B cell (primary cell): ENCODE data around the gene QRICH2. TPM values are rescaled to one million over a fixed set of nuclear protein-coding genes. Genes with fewer than 3 reads are reported as not detected.
A peak's percentile ranks its signal among the peaks of the same experiment; 100 is the strongest.

Experiments
- ATAC-seq: fragments of 200-7000 bp; cut with Tn5 transposase; one replicate; pipeline ENCODE4 v1.10.0; 2021; ENCODE audit warnings: low read depth, mild to moderate bottlenecking, moderate number of reproducible peaks, moderate library complexity
- CTCF ChIA-PET: fragments of 350-600 bp; sonication (Branson Sonifier 250); formaldehyde crosslinking; loops from one replicate; lab custom pipeline; 2021; ENCODE audit warnings: antibody characterized with exemption, inconsistent platforms; lab: Charles Lee
- POLR2A ChIA-PET: fragments of 350-600 bp; sonication (Branson Sonifier 250); formaldehyde crosslinking; loops from one replicate; lab custom pipeline; 2021; ENCODE audit warnings: antibody characterized with exemption; lab: Charles Lee
- DNase-seq: peaks from one replicate; pipeline ENCODE4 v3.0.0; 2013
- H2AFZ ChIP-seq: 2 replicates; pipeline ENCODE4 v1.6.1; 2012; ENCODE audit warnings: mild to moderate bottlenecking, low read depth, low read length; ENCODE audit not compliant: insufficient read depth, poor library complexity, severe bottlenecking
- H3K27ac ChIP-seq, 2 donors: 1 replicate in 1 of 2; 2 replicates in 1 of 2; pipeline ENCODE4 v1.5.1; 2012 to 2013; ENCODE audit warnings: low read length in 2 of 2, mild to moderate bottlenecking in 2 of 2, moderate library complexity in 1 of 2
- H3K27me3 ChIP-seq, 4 experiments: fragments of 200-600 bp in 1 of 4; sonication (generic) in 1 of 4; replicated peaks in 1 of 4; 1 replicate in 2 of 4; 2 replicates in 2 of 4; pipeline versions ENCODE4 v1.6.1 to v1.7.0; 2013 to 2016; ENCODE audit warnings: low read length in 3 of 4, mild to moderate bottlenecking in 2 of 4, mixed read lengths in 1 of 4, moderate library complexity in 1 of 4; ENCODE audit not compliant: insufficient read depth in 4 of 4, control insufficient read depth in 3 of 4; ENCODE audit errors: control extremely low read depth in 1 of 4
- H3K36me3 ChIP-seq, 2 experiments: replicated peaks in 1 of 2; 1 replicate in 1 of 2; 2 replicates in 1 of 2; pipeline versions ENCODE4 v1.6.1 to v1.7.1; 2013; ENCODE audit warnings: low read length in 1 of 2; ENCODE audit not compliant: insufficient read depth in 2 of 2, control insufficient read depth in 1 of 2; ENCODE audit errors: control extremely low read depth in 1 of 2, extremely low read depth in 1 of 2
- H3K4me1 ChIP-seq, 2 donors: fragments of 200-600 bp in 1 of 2; sonication (generic) in 1 of 2; 1 replicate in 1 of 2; 2 replicates in 1 of 2; pipeline versions ENCODE4 v1.5.1 to v1.6.1; 2013 to 2017; ENCODE audit warnings: low read length in 2 of 2; ENCODE audit not compliant: control insufficient read depth in 2 of 2, insufficient read depth in 2 of 2
- H3K4me2 ChIP-seq: replicated peaks from 2 replicates; pipeline ENCODE3; 2012; ENCODE audit warnings: mild to moderate bottlenecking, low read depth, low read length; ENCODE audit not compliant: poor library complexity, severe bottlenecking
- H3K4me3 ChIP-seq, 5 experiments: fragments of 200-600 bp in 1 of 5; sonication (generic) in 1 of 5; 1 replicate in 3 of 5; 2 replicates in 2 of 5; pipeline versions ENCODE4 v1.5.1 to v1.7.0; 2011 to 2016; ENCODE audit warnings: low read length in 4 of 5, mild to moderate bottlenecking in 4 of 5, low read depth in 2 of 5, control low read depth in 1 of 5, moderate library complexity in 1 of 5; ENCODE audit not compliant: insufficient read depth in 1 of 5; ENCODE audit errors: control extremely low read depth in 1 of 5, extremely low read depth in 1 of 5
- H3K79me2 ChIP-seq: fragments of 200-600 bp; sonication (generic); one replicate; pipeline ENCODE4 v1.6.0; 2016; ENCODE audit warnings: low read length; ENCODE audit not compliant: control insufficient read depth, insufficient read depth
- H3K9ac ChIP-seq: fragments of 200-600 bp; sonication (generic); 2 replicates; pipeline ENCODE4 v1.6.1; 2017; ENCODE audit warnings: mild to moderate bottlenecking, low read length, moderate library complexity
- H3K9me3 ChIP-seq, 3 donors: one replicate each; pipeline versions ENCODE4 v1.6.1 to v1.7.1; 2013; ENCODE audit warnings: low read length in 2 of 3; ENCODE audit not compliant: control insufficient read depth in 2 of 3, insufficient read depth in 1 of 3; ENCODE audit errors: control extremely low read depth in 1 of 3
- H4K20me1 ChIP-seq: 2 replicates; pipeline ENCODE4 v1.6.0; 2012; ENCODE audit warnings: mild to moderate bottlenecking, low read length; ENCODE audit not compliant: insufficient read depth, control insufficient read depth, poor library complexity, severe bottlenecking
- H3K27ac Mint-ChIP-seq: one replicate; pipeline ENCODE4 v1.8.0; 2021; ENCODE audit warnings: mixed read lengths
- H3K27me3 Mint-ChIP-seq: one replicate; pipeline ENCODE4 v1.8.0; 2021; ENCODE audit warnings: mixed read lengths
- H3K4me1 Mint-ChIP-seq: one replicate; pipeline ENCODE4 v1.8.0; 2021; ENCODE audit warnings: mixed read lengths
- H3K4me3 Mint-ChIP-seq: one replicate; pipeline ENCODE4 v1.8.0; 2021; ENCODE audit warnings: mixed read lengths
- H3K9me3 Mint-ChIP-seq: one replicate; pipeline ENCODE4 v1.8.0; 2022; ENCODE audit warnings: mixed read lengths; ENCODE audit not compliant: insufficient read depth
- EZH2 ChIP-seq: IDR thresholded peaks from 2 replicates; pipeline ENCODE4 v1.6.1; 2012; ENCODE audit warnings: borderline replicate concordance, low read depth, mild to moderate bottlenecking, moderate library complexity, low read length; ENCODE audit not compliant: insufficient read depth, poor library complexity, severe bottlenecking
- WGBS: methylation state at CpG from one replicate; pipeline ENCODE4 v1.1.5; 2013; ENCODE audit warnings: missing lambda C conversion rate; ENCODE audit not compliant: insufficient coverage; 5-methylcytosine and 5-hydroxymethylcytosine counted together
- intact Hi-C: fragments of 100-400 bp; cut with micrococcal nuclease; formaldehyde crosslinking; loops from one replicate; pipeline ENCODE4 v1.10.0; 2022
- polyA plus RNA-seq: library from polyadenylated mRNA; depleted of rRNA; stranded (reverse); fragments of >200 nt; gene quantifications from 2 replicates; pipeline ENCODE4 v1.2.3, GENCODE V29; 2012
- total RNA-seq, 2 donors: library from RNA; stranded (reverse); fragments of 120-200 nt in 1 of 2; gene quantifications; 1 replicate in 1 of 2; 2 replicates in 1 of 2; pipeline versions ENCODE4 v1.2.3 to v1.2.4, GENCODE V29; 2013 to 2022
- TF ChIP-seq, protein P1 (sequence below): fragments of 200-600 bp; IDR thresholded peaks from one replicate; pipeline ENCODE4 v1.8.0; 2022; ENCODE audit warnings: antibody characterized with exemption, mild to moderate bottlenecking

Gene QRICH2
- total and polyA plus RNA-seq, 2 donors (not counting 1 experiment from before 2014, with no cell fraction given) = 4.4 to 4.5 TPM

DNA sequence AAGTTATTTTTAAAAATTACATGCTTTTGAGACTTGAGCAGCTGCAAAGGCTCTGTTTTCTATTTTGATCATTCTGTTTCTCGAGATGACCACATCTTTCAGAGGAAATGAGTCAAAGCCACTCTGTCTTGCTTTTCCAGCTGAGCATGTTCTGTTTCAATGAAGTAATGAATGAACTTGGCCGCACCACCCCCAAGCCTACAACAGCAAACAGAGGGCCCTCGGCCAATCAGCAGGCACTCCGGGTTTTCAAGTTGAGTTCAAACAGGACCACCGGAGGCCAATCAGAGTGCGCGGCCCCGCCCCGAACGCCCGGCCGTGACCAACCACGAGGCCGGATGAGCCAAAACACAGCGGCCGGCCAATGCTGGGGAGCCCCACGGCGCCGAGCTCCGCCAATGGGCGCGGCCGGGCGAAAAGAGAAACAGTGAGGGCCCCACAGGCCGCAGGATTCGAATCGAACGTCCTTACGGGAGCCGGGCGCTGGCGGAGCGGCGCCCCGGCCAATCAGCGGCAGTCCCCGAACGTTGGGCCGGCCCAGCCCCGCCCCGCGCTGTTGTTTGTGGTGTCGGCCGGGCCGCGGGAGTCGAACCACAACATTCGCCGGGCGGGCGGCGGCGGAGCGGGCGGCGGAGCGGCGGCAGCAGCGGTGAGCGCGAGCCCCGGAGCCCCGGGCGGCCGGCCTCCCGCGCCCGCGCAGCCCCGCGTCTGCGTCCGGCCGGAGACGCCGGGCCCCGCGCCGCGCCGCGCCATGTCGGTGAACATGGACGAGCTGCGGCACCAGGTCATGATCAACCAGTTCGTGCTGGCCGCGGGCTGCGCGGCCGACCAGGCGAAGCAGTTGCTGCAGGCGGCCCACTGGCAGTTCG, 43.1 kb downstream of the QRICH2 start, which contains the start of gene UBALD2:
UBALD2 (plus strand) TSS at position 594 of the 869 bp plus-strand sequence; CDS start at position 752, 158 bp downstream.
- Histone ChIP-seq H3K9me3 (no peaks in the 10 kb centered on the region), H3K4me1 (peaks cover 82 to 87% of the 10 kb centered on the region in 2 donors), H3K4me3 (peak within 1 kb of the TSS; percentile 61 to 91 (median 88)), H3K4me2 (peak within 1 kb of the TSS; percentile 92), H3K79me2 (peaks cover 44% of the 10 kb centered on the region), H3K36me3 (peaks cover 2 to 15% of the 10 kb centered on the region in 2 experiments), H2AFZ (no peak within 1 kb of the TSS), H4K20me1 (peaks cover 14% of the 10 kb centered on the region), H3K27me3 (no peaks in the 10 kb centered on the region), H3K27ac (peak within 1 kb of the TSS; percentile 77 to 94), H3K9ac (peak within 1 kb of the TSS; percentile 90)
- TF ChIP-seq EZH2 = peak; percentile 93
- TF ChIP-seq, protein P1, sequence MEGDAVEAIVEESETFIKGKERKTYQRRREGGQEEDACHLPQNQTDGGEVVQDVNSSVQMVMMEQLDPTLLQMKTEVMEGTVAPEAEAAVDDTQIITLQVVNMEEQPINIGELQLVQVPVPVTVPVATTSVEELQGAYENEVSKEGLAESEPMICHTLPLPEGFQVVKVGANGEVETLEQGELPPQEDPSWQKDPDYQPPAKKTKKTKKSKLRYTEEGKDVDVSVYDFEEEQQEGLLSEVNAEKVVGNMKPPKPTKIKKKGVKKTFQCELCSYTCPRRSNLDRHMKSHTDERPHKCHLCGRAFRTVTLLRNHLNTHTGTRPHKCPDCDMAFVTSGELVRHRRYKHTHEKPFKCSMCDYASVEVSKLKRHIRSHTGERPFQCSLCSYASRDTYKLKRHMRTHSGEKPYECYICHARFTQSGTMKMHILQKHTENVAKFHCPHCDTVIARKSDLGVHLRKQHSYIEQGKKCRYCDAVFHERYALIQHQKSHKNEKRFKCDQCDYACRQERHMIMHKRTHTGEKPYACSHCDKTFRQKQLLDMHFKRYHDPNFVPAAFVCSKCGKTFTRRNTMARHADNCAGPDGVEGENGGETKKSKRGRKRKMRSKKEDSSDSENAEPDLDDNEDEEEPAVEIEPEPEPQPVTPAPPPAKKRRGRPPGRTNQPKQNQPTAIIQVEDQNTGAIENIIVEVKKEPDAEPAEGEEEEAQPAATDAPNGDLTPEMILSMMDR = no peak
- under 1% methylated on average over 94 of the region's 94 CpGs for WGBS
- POLR2A ChIA-PET = interaction anchor here (0.6 to 3.3 kb wide), 8 partner anchors 9 to 676 kb away, joined by 3 to 44 read pairs (median 4); no protein-coding TSS in a partner anchor
- ATAC-seq = peak; percentile 80
- CTCF ChIA-PET = interaction anchor here (0.8 to 8.2 kb wide), 12 partner anchors 8 to 251 kb away, joined by 3 to 66 read pairs (median 4); no protein-coding TSS in a partner anchor
- H3K27me3 Mint-ChIP-seq = no peaks in the 10 kb centered on the region
- peak within 1 kb of the TSS; percentile 94 for H3K4me3 Mint-ChIP-seq
- H3K27ac Mint-ChIP-seq = peak within 1 kb of the TSS; percentile 96
- H3K9me3 Mint-ChIP-seq = no peaks in the 10 kb centered on the region
- DNase-seq = peak; percentile 99
- intact Hi-C loops = loop anchor here (1.0 to 10.0 kb wide), 7 partner anchors 7 to 1182 kb away; partner anchors contain the start of genes MRPL38, RNF157 and SUMO2
- peaks cover 74% of the 10 kb centered on the region for H3K4me1 Mint-ChIP-seq
